OCI-LY1 (cell line): Measurements from ENCODE around the gene HSPA12A.

ENCODE experiments used
- EZH2 ChIP-seq: fragments of 200-600 bp; sonication (generic), shearing (Covaris generic); IDR thresholded peaks from 2 replicates; pipeline ENCODE4 v1.8.0; 2017; ENCODE audit warnings: borderline replicate concordance, mixed run types, mild to moderate bottlenecking, antibody characterized with exemption, low read length, moderate library complexity, mixed read lengths
- TF ChIP-seq, protein P1 (sequence below): fragments of 200-600 bp; sonication (generic), shearing (Covaris generic); IDR thresholded peaks from 2 replicates; pipeline ENCODE4 v1.5.1; 2017; ENCODE audit warnings: mild to moderate bottlenecking, antibody characterized with exemption, low read length, moderate library complexity, mixed read lengths

DNA sequence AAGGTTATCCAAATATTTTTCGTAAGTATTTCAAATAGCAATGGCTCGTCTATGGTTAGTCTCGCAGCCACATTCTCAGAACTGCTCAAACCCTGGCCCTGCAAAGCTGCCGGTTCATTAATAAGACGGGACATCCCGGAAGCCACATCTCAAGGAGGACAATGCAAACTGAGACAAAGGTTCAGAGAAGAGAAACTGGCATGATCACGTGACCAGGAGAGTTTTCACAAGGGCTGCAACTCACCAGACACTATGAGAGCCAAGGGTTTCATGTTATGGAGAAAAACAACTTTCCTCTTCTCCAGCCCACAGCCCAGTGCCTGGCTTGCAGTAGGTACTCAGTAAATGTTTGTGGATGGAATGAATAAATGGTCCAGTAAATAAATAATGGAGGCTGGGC is 5.0 kb upstream of the HSPA12A start:
- TF ChIP-seq, protein P1, sequence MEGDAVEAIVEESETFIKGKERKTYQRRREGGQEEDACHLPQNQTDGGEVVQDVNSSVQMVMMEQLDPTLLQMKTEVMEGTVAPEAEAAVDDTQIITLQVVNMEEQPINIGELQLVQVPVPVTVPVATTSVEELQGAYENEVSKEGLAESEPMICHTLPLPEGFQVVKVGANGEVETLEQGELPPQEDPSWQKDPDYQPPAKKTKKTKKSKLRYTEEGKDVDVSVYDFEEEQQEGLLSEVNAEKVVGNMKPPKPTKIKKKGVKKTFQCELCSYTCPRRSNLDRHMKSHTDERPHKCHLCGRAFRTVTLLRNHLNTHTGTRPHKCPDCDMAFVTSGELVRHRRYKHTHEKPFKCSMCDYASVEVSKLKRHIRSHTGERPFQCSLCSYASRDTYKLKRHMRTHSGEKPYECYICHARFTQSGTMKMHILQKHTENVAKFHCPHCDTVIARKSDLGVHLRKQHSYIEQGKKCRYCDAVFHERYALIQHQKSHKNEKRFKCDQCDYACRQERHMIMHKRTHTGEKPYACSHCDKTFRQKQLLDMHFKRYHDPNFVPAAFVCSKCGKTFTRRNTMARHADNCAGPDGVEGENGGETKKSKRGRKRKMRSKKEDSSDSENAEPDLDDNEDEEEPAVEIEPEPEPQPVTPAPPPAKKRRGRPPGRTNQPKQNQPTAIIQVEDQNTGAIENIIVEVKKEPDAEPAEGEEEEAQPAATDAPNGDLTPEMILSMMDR = no peak
- no peak for TF ChIP-seq EZH2
